Mesenchymal stem cell (in vitro differentiated cells and primary cell): ENCODE results near the gene ROCK2.

Source experiments
- DNase-seq: peaks from one replicate; pipeline ENCODE4 v3.0.0-alpha.2; 2013
- H2AFZ ChIP-seq: one replicate; pipeline ENCODE4 v1.6.1; 2013; ENCODE audit warnings: low read depth, mild to moderate bottlenecking, control low read depth, inconsistent platforms, low read length, moderate library complexity
- H2AK5ac ChIP-seq: 2 replicates; pipeline ENCODE4 v1.6.1; 2013; ENCODE audit warnings: low read length, moderate library complexity, mild to moderate bottlenecking, inconsistent platforms; ENCODE audit not compliant: severe bottlenecking
- H2BK120ac ChIP-seq: one replicate; pipeline ENCODE4 v1.6.1; 2013; ENCODE audit warnings: low read depth, mild to moderate bottlenecking, inconsistent platforms, low read length, moderate library complexity
- H2BK12ac ChIP-seq, 2 experiments: one replicate each; pipeline ENCODE4 v1.6.1; 2013; ENCODE audit warnings: inconsistent platforms in 2 of 2, low read length in 2 of 2, mild to moderate bottlenecking in 2 of 2, moderate library complexity in 2 of 2, control low read depth in 1 of 2
- H2BK15ac ChIP-seq: one replicate; pipeline ENCODE4 v1.6.1; 2013; ENCODE audit warnings: mild to moderate bottlenecking, low read depth, inconsistent platforms; ENCODE audit not compliant: poor library complexity, severe bottlenecking
- H2BK5ac ChIP-seq: 2 replicates; pipeline ENCODE4 v1.6.1; 2013; ENCODE audit warnings: low read depth, mild to moderate bottlenecking, low read length, control low read depth, inconsistent platforms; ENCODE audit not compliant: poor library complexity, severe bottlenecking
- H3K14ac ChIP-seq, 2 experiments: one replicate each; pipeline ENCODE4 v1.6.1; 2013; ENCODE audit warnings: inconsistent platforms in 2 of 2, low read length in 2 of 2, control low read depth in 1 of 2, mild to moderate bottlenecking in 1 of 2, moderate library complexity in 1 of 2
- H3K18ac ChIP-seq, 2 experiments: one replicate each; pipeline ENCODE4 v1.6.1; 2013; ENCODE audit warnings: inconsistent platforms in 2 of 2, low read length in 2 of 2, control low read depth in 1 of 2, low read depth in 1 of 2, mild to moderate bottlenecking in 1 of 2
- H3K23ac ChIP-seq, 2 experiments: one replicate each; pipeline ENCODE4 v1.6.1; 2013; ENCODE audit warnings: inconsistent platforms in 2 of 2, low read length in 2 of 2, mild to moderate bottlenecking in 2 of 2, moderate library complexity in 2 of 2, control low read depth in 1 of 2
- H3K27ac ChIP-seq: 2 replicates; pipeline ENCODE4 v1.5.1; 2013; ENCODE audit warnings: mild to moderate bottlenecking, moderate library complexity, low read length, control low read depth, inconsistent platforms; ENCODE audit not compliant: poor library complexity, severe bottlenecking
- H3K27me3 ChIP-seq, 2 experiments: 2 replicates each; pipeline versions ENCODE4 v1.6.1 to v1.7.0; 2013; ENCODE audit warnings: low read length in 2 of 2, mild to moderate bottlenecking in 2 of 2, moderate library complexity in 2 of 2, control low read depth in 1 of 2, inconsistent platforms in 1 of 2; ENCODE audit not compliant: control insufficient read depth in 1 of 2, insufficient read depth in 1 of 2
- H3K36me3 ChIP-seq, 2 experiments: 2 replicates each; pipeline versions ENCODE4 v1.6.1 to v1.7.0; 2013; ENCODE audit warnings: low read length in 2 of 2, control low read depth in 1 of 2, inconsistent platforms in 1 of 2, low read depth in 1 of 2, mild to moderate bottlenecking in 1 of 2; ENCODE audit not compliant: insufficient read depth in 2 of 2, control insufficient read depth in 1 of 2
- H3K4ac ChIP-seq, 2 experiments: one replicate each; pipeline ENCODE4 v1.6.1; 2013; ENCODE audit warnings: inconsistent platforms in 2 of 2, low read length in 2 of 2, mild to moderate bottlenecking in 2 of 2, moderate library complexity in 2 of 2, control low read depth in 1 of 2, low read depth in 1 of 2
- H3K4me1 ChIP-seq: 2 replicates; pipeline ENCODE4 v1.6.1; 2013; ENCODE audit warnings: low read depth, low read length, control low read depth; ENCODE audit not compliant: control insufficient read depth, insufficient read depth
- H3K4me2 ChIP-seq: 2 replicates; pipeline ENCODE4 v1.6.1; 2013; ENCODE audit warnings: low read length, mild to moderate bottlenecking, inconsistent platforms; ENCODE audit not compliant: poor library complexity, severe bottlenecking
- H3K4me3 ChIP-seq, 2 experiments: 2 replicates each; pipeline versions ENCODE4 v1.5.1 to v1.7.0; 2013; ENCODE audit warnings: low read length in 2 of 2, mild to moderate bottlenecking in 2 of 2, control low read depth in 1 of 2, low read depth in 1 of 2; ENCODE audit not compliant: insufficient read depth in 1 of 2
- H3K79me1 ChIP-seq: replicated peaks from 2 replicates; pipeline ENCODE4 v1.6.1; 2013; ENCODE audit warnings: mild to moderate bottlenecking, control low read depth, low read length, inconsistent platforms; ENCODE audit not compliant: poor library complexity, severe bottlenecking
- H3K9ac ChIP-seq: 2 replicates; pipeline ENCODE4 v1.7.0; 2013; ENCODE audit warnings: mild to moderate bottlenecking, low read length, moderate library complexity
- H3K9me3 ChIP-seq: 2 replicates; pipeline ENCODE4 v1.7.0; 2013; ENCODE audit warnings: mild to moderate bottlenecking, low read length; ENCODE audit not compliant: control insufficient read depth
- H4K8ac ChIP-seq: one replicate; pipeline ENCODE4 v1.6.1; 2013; ENCODE audit warnings: inconsistent platforms, mild to moderate bottlenecking, low read length, moderate library complexity
- H4K91ac ChIP-seq: one replicate; pipeline ENCODE4 v1.6.1; 2013; ENCODE audit warnings: mild to moderate bottlenecking, low read length, inconsistent platforms
- whole genome bisulfite sequencing: methylation state at CpG from one replicate; pipeline ENCODE4 v1.1.7; 2013; ENCODE audit warnings: mixed read lengths; 5-methylcytosine and 5-hydroxymethylcytosine counted together

Gene ROCK2

GRCh38 chr2:11355194-11356053, 11.0 kb upstream of the ROCK2 start:
- 83% methylated on average over 10 of the region's 11 CpGs for WGBS
- Histone ChIP-seq H2AK5ac (no peak overlapping the region), H3K4ac (no peak overlapping the region), H3K23ac (no peak overlapping the region), H3K18ac (no peak overlapping the region), H3K4me3 (no peak overlapping the region), H2BK5ac (no peak overlapping the region), H2AFZ (no peak overlapping the region), H2BK12ac (no peak overlapping the region), H3K36me3 (no peaks in the 10 kb centered on the region), H2BK120ac (no peak overlapping the region), H3K79me1 (no peaks in the 10 kb centered on the region), H3K14ac (no peak overlapping the region), H3K4me2 (no peak overlapping the region), H3K9ac (no peak overlapping the region), H3K27me3 (peaks cover 0 to 5% of the 10 kb centered on the region in 2 experiments), H3K27ac (no peak overlapping the region), H3K9me3 (no peaks in the 10 kb centered on the region), H4K91ac (no peak overlapping the region), H2BK15ac (no peak overlapping the region), H4K8ac (no peak overlapping the region), H3K4me1 (peaks cover 3% of the 10 kb centered on the region)
- no peak for DNase-seq

GRCh38 chr2:11354363-11355154, 10.1 kb upstream of the ROCK2 start:
- 96% methylated on average over 12 of the region's 14 CpGs for WGBS

GRCh38 chr2:11352781-11353537, 8.5 kb upstream of the ROCK2 start:
- Histone ChIP-seq H2BK15ac (no peak overlapping the region), H3K27me3 (peaks cover 0 to 5% of the 10 kb centered on the region in 2 experiments), H2BK5ac (no peak overlapping the region), H3K14ac (no peak overlapping the region), H3K36me3 (no peaks in the 10 kb centered on the region), H2AFZ (no peak overlapping the region), H3K79me1 (no peaks in the 10 kb centered on the region), H3K18ac (no peak overlapping the region), H2BK120ac (no peak overlapping the region), H3K9me3 (no peaks in the 10 kb centered on the region), H3K4me1 (peaks cover 3% of the 10 kb centered on the region), H2AK5ac (no peak overlapping the region), H3K27ac (no peak overlapping the region), H4K8ac (no peak overlapping the region), H4K91ac (no peak overlapping the region), H3K4ac (no peak overlapping the region), H3K23ac (no peak overlapping the region), H3K4me2 (no peak overlapping the region), H2BK12ac (no peak overlapping the region), H3K9ac (no peak overlapping the region), H3K4me3 (no peak overlapping the region)
- no peak for DNase-seq
- WGBS: 98% methylated on average over 8 of the region's 10 CpGs

More at GRCh38 chr2:11354363-11355154, 10.1 kb upstream of the ROCK2 start:
- no peak overlapping the region for H4K8ac ChIP-seq
- H3K18ac ChIP-seq: no peak overlapping the region
- no peak overlapping the region for H3K9ac ChIP-seq
- no peak overlapping the region for H3K14ac ChIP-seq
- H2BK120ac ChIP-seq: no peak overlapping the region
- no peaks in the 10 kb centered on the region for H3K36me3 ChIP-seq
- H3K4me1 ChIP-seq: peaks cover 3% of the 10 kb centered on the region
- DNase-seq: no peak
- H2BK5ac ChIP-seq: no peak overlapping the region
- H2BK12ac ChIP-seq: no peak overlapping the region
- H3K23ac ChIP-seq: no peak overlapping the region
- H3K4me2 ChIP-seq: no peak overlapping the region
- no peak overlapping the region for H3K4me3 ChIP-seq
- no peak overlapping the region for H2AK5ac ChIP-seq
- peaks cover 0 to 5% of the 10 kb centered on the region in 2 experiments for H3K27me3 ChIP-seq
- H3K4ac ChIP-seq: no peak overlapping the region
- no peak overlapping the region for H2AFZ ChIP-seq
- no peak overlapping the region for H4K91ac ChIP-seq
- no peaks in the 10 kb centered on the region for H3K9me3 ChIP-seq
- H3K27ac ChIP-seq: no peak overlapping the region
- H3K79me1 ChIP-seq: no peaks in the 10 kb centered on the region
- no peak overlapping the region for H2BK15ac ChIP-seq
